K562 (cell line): ENCODE results near the gene PRAME. TPM values are rescaled to one million over a fixed set of nuclear protein-coding genes. Genes with fewer than 3 reads are reported as not detected.

ENCODE experiments used
- FOS ChIP-seq: IDR thresholded peaks from 3 replicates; pipeline ENCODE4 v1.6.1; 2011; ENCODE audit not compliant: insufficient read length; ENCODE audit errors: extremely low read depth
- FOXP4 ChIP-seq: sonication (generic); formaldehyde crosslinking; IDR thresholded peaks from 2 replicates; pipeline ENCODE4 v1.8.0; 2022; ENCODE audit warnings: mild to moderate bottlenecking, missing genetic modification reagents, borderline replicate concordance
- HDAC2 ChIP-seq: fragments of 450-650 bp; IDR thresholded peaks from 2 replicates; pipeline ENCODE4 v1.6.1; 2016; ENCODE audit warnings: mild to moderate bottlenecking
- HNRNPLL ChIP-seq: fragments of 200-400 bp; formaldehyde crosslinking; IDR thresholded peaks from 2 replicates; pipeline ENCODE4 v1.6.1; 2017; ENCODE audit warnings: low read length, low read depth, mild to moderate bottlenecking; ENCODE audit not compliant: poor library complexity, severe bottlenecking
- L3MBTL2 ChIP-seq: fragments of 450-650 bp; IDR thresholded peaks from 2 replicates; pipeline ENCODE4 v1.6.1; 2016; ENCODE audit warnings: mild to moderate bottlenecking, moderate library complexity
- MCM2 ChIP-seq: fragments of 450-650 bp; IDR thresholded peaks from 2 replicates; pipeline ENCODE4 v1.6.1; 2017; ENCODE audit warnings: low read depth, mild to moderate bottlenecking
- MYC ChIP-seq, 2 experiments: fragments of 250-450 bp in 1 of 2; sonication (Bioruptor Pico) in 1 of 2; IDR thresholded peaks; 2 replicates each; pipeline versions ENCODE4 v1.5.1 to v1.6.1; 2012 to 2021; ENCODE audit warnings: low read depth in 2 of 2, borderline replicate concordance in 1 of 2, improper control_type of control experiment in 1 of 2, low read length in 1 of 2, mild to moderate bottlenecking in 1 of 2, moderate library complexity in 1 of 2
- NR4A1 ChIP-seq, 2 experiments: fragments of 250-450 bp in 1 of 2; fragments of 450-650 bp in 1 of 2; sonication (Bioruptor Pico) in 1 of 2; IDR thresholded peaks; 2 replicates each; pipeline versions ENCODE4 v1.4.0 to v1.6.1; 2016 to 2020; ENCODE audit warnings: mild to moderate bottlenecking in 2 of 2, missing compliant biosample characterization in 1 of 2, missing genetic modification characterization in 1 of 2, moderate library complexity in 1 of 2
- PATZ1 ChIP-seq: fragments of 250-450 bp; sonication (Bioruptor Pico); IDR thresholded peaks from 2 replicates; pipeline ENCODE4 v1.5.0; 2020; ENCODE audit warnings: mild to moderate bottlenecking, borderline replicate concordance
- POLR2A ChIP-seq: fragments of 450-650 bp; conservative IDR thresholded peaks from 2 replicates; pipeline ENCODE4 v1.6.1; 2016
- SMAD4 ChIP-seq: fragments of 250-450 bp; sonication (Bioruptor Pico); conservative IDR thresholded peaks from 2 replicates; pipeline ENCODE4 v1.8.0; 2021; ENCODE audit warnings: inconsistent platforms, mild to moderate bottlenecking, moderate library complexity
- TARDBP ChIP-seq: fragments of 450-650 bp; IDR thresholded peaks from 2 replicates; pipeline ENCODE4 v1.6.1; 2016
- TCFL5 ChIP-seq: fragments of 250-450 bp; sonication (Bioruptor Pico); conservative IDR thresholded peaks from 2 replicates; pipeline ENCODE4 v1.6.1; 2021; ENCODE audit warnings: mild to moderate bottlenecking, moderate library complexity, matching md5 sums
- TGIF2 ChIP-seq: sonication (generic); formaldehyde crosslinking; IDR thresholded peaks from 2 replicates; pipeline ENCODE4 v1.8.1; 2022; ENCODE audit warnings: mild to moderate bottlenecking, missing genetic modification reagents, moderate library complexity
- THAP7 ChIP-seq: fragments of 250-450 bp; sonication (Bioruptor Pico); IDR thresholded peaks from 2 replicates; pipeline ENCODE4 v1.5.0; 2021
- ZBTB2 ChIP-seq: fragments of 450-650 bp; IDR thresholded peaks from 2 replicates; pipeline ENCODE4 v1.6.1; 2016; ENCODE audit warnings: antibody characterized with exemption
- ZNF133 ChIP-seq: fragments of 250-450 bp; sonication (Bioruptor Pico); IDR thresholded peaks from 2 replicates; pipeline ENCODE4 v1.4.0; 2020; ENCODE audit warnings: mild to moderate bottlenecking
- ZNF280A ChIP-seq: fragments of 450-650 bp; IDR thresholded peaks from 2 replicates; pipeline ENCODE4 v1.6.1; 2018; ENCODE audit warnings: mild to moderate bottlenecking, low read depth; ENCODE audit not compliant: partially characterized antibody
- ZNF354B ChIP-seq: fragments of 250-450 bp; sonication (Bioruptor Pico); IDR thresholded peaks from 2 replicates; pipeline ENCODE4 v1.4.0; 2020
- ZNF384 ChIP-seq: IDR thresholded peaks from 2 replicates; pipeline ENCODE4 v1.6.1; 2012; ENCODE audit warnings: low read depth, low read length, improper control_type of control experiment
- ZNF695 ChIP-seq: fragments of 450-650 bp; formaldehyde crosslinking; IDR thresholded peaks from 2 replicates; pipeline ENCODE4 v1.4.0; 2020; ENCODE audit warnings: mild to moderate bottlenecking, moderate library complexity
- polyA plus RNA-seq, 8 experiments: library from polyadenylated mRNA; depleted of rRNA in 4 of 8; stranded (reverse) in 5 of 8; unstranded in 3 of 8; fragments of >200 nt; fragmentation: Nextera tagmentation in 2 of 8; fragmentation: Illumina TruSeq in 1 of 8; extraction: Ambion mirVana in 2 of 8; extraction: Trizol in 1 of 8; gene quantifications; 2 replicates each; pipeline versions ENCODE4 v1.2.1 to v1.2.3, GENCODE V29; 2011 to 2014; ENCODE audit warnings: inconsistent platforms in 1 of 8, missing spikeins in 1 of 8
- total RNA-seq, 7 experiments: library from RNA; depleted of rRNA in 6 of 7; stranded (reverse); fragments of >200 nt in 6 of 7; fragmentation: Illumina TruSeq in 2 of 7; extraction: Trizol in 2 of 7; gene quantifications; 2 replicates each; pipeline versions ENCODE4 v1.2.1 to v1.2.3, GENCODE V29; 2011 to 2021; ENCODE audit warnings: low replicate concordance in 1 of 7

The PRAME gene
- total and polyA plus RNA-seq, 9 of the 15 experiments (the other 6 are each of a cell fraction or from before 2014, with no cell fraction given): 662 to 2,141 (median 1,142) TPM

GRCh38 chr22:22578702-22579424 is 19.8 kb upstream of the PRAME start (continued):
- TF ChIP-seq MCM2 (no peak), ZNF133 (CRISPR knock-in tag) (no peak), ZBTB2 (no peak), FOXP4 (no peak), HNRNPLL (peak; percentile 22), PATZ1 (CRISPR knock-in tag) (no peak), TGIF2 (peak; percentile 56; the same call in 1 of the 2 replicates), THAP7 (CRISPR knock-in tag) (no peak), MYC (IDR thresholded peaks at IDR 0.05; ENCODE audit: low read depth, low read length) (peak; percentile 76), MYC (CRISPR knock-in tag; IDR thresholded peaks at IDR 0.05; ENCODE audit: borderline replicate concordance, low read depth) (no peak), ZNF280A (no peak), TCFL5 (CRISPR knock-in tag) (no peak), HDAC2 (no peak), TARDBP (no peak), SMAD4 (peak; percentile 40; the same call in 1 of the 2 replicates), L3MBTL2 (no peak), NR4A1 (CRISPR knock-in tag; IDR thresholded peaks at IDR 0.05) (no peak), NR4A1 (tag; IDR thresholded peaks at IDR 0.05) (no peak), POLR2A (no peak), ZNF384 (no peak), ZNF354B (no peak), ZNF695 (CRISPR knock-in tag) (no peak), FOS (no peak)
